Right lung (tissue), 5 donors: ENCODE results near the gene INHA. TPM values are rescaled to one million over a fixed set of nuclear protein-coding genes. Genes with fewer than 3 reads are reported as not detected.

ENCODE experiments used
- DNase-seq, 2 donors: peaks; one replicate each; pipeline ENCODE4 v3.0.0-alpha.2; 2013
- polyA plus RNA-seq, 5 donors: library from polyadenylated mRNA; unstranded; fragments of 120-200 nt; gene quantifications; one replicate each; pipeline versions ENCODE4 v1.2.1 to v1.2.3, GENCODE V29; 2013; ENCODE audit warnings: inconsistent platforms in 1 of 5, low replicate concordance in 1 of 5; ENCODE audit not compliant: insufficient read length in 5 of 5, insufficient read depth in 1 of 5

INHA gene
- polyA plus RNA-seq, 5 donors, result 0.50 to 1.6 (median 0.90) TPM

GRCh38 chr2:219557791-219558785 is 14.0 kb upstream of the INHA start:
- no peak for DNase-seq

DNA sequence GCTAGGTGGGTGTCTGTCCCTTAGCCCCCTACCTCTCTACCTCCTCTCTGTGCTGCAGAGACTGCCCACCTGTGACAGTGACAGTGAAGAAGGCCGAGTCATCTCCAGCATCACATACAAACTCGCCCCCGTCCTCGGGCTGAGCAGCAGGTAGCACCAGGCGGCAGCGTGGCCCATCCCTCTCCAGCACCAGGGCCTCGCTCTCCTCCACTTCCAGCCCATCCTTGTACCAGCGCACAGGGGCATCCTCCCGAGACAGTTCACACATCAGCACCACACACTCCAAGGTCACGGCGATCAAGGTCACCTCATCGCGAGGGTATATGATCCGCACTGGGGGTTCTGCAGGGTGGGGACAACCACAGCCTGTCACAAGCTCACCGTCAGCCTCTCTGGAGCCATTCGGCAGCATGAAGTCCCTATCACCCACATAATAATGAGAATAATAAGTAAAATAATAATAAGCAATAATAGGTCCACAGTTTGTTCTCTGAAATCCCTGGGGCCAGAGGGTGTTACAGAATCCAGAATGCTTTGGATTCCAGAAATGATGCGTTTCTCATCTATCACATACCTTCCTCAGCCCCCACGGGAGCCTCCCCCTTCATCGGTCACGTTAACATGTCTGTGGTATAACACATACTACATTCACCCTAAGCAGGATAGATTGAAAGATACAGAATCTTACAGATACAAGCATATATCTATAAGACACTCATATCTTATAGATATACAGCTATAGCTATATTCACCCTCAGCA is 12.8 kb upstream of the INHA start:
- no peak for DNase-seq

- no peak for DNase-seq
Observed at GRCh38 chr2:219560037-219560892, 11.8 kb upstream of the INHA start.

DNA sequence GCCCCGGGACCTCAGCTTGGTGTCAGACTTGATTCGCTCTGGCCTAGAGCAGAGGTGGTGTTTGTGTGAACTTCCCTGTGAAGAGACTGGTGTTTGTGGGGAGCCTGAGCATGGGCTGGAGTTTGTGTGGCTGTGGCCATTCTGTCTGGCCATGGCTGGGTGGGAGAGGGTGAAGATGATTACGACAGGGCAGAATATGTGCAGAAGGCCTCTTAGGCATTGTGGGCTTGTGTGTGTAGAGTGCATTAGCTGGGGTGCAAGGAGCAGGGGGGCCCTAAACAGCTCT is 11.3 kb upstream of the INHA start:
- no peak for DNase-seq

GRCh38 chr2:219561179-219562048 is 10.7 kb upstream of the INHA start:
- no peak for DNase-seq

DNA sequence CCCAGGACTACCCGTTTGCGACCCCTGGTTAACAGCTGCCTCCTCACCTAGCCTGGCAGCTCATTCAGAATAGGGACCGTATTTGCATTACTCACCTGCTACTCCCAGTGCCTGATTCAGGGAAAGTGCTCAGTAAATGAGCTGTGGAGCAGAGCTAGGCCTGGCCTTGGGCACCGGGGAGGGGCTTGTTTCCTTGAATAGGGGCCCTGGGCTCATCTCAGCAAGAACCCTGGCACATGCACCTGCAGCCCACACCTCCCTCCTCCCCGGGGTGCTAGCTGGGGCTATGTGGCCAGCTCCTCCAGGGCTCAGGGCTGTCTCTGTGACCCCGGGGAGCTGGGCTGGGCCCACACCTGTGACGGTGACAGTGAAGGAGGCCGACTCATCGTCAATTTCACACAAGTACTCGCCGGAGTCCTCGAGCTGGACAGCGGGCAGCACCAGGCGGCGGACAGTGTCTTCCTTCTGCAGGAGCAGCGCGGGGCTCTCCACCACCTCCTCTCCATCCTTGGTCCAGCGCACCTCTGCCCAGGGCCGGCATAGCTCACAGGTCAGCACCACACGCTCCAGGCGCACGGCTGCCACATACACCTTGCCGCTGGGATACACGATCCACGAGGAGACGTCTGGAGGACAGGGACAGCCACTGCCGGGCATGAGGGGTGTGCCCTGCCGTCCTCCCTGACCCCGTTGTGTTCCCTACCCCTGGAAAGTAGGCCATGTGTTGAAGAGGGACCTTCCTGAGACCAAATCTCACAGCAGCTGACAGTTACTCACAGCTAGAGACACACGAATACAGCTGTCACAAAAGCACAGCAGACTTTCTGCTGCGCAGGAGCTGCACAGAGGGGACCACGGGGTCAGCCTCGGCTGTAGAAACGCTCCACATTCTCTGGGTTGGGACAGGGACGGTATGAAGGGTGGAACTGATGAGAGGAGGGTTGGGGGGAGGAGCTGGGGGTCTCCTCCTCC is 9.8 kb upstream of the INHA start:
- no peak for DNase-seq

- no peak for DNase-seq
Observed at GRCh38 chr2:219563271-219563928, 8.7 kb upstream of the INHA start.

GRCh38 chr2:219565130-219566080 is 6.7 kb upstream of the INHA start:
- no peak for DNase-seq

GRCh38 chr2:219566640-219567039 is 5.5 kb upstream of the INHA start:
- no peak for DNase-seq

DNA sequence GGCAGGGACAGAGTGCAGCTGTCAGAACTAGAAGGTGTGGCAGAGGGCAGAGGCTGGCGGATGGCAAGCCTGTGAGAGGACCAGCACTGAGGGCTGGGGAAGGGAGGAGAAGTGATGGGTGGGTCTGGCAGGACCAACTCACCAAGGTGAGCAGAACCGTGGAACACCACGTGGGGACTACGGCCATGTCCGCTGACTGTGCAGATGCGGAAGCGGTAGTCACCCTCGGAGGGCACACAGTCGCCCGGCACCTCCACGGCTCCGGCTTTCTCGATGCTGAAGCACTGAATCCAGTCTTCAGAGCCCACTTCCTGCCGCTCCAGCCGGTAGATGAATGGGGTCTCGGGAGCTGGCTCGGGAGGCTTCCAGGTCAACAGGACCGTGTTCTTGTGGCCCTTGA is 5.0 kb upstream of the INHA start:
- DNase-seq, result no peak

- no peak for DNase-seq
Observed at GRCh38 chr2:219567791-219568361, 4.2 kb upstream of the INHA start.

GRCh38 chr2:219569041-219569440 is 3.1 kb upstream of the INHA start:
- DNase-seq, result no peak

DNA sequence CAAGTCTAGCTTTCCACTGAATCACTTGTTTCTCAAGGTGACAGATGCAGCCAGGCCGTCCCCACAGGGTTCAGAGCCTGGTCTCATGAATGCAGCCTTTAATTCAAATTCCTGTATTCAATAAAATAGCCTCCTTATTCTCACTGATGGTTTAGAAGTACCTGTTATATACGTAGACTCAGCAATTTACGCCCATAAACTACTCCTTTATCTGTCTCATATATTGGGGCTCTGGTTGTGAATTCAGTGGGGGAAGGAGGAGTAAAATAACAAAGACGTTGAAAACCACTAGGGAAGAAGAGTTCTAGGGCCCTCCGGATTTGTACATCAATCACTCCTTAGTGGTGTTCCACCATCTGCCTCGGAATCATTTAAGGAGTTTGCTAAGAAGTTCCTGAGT is 2.5 kb upstream of the INHA start:
- DNase-seq, result no peak

GRCh38 chr2:219570194-219570923 is 1.8 kb upstream of the INHA start:
- no peak for DNase-seq

DNA sequence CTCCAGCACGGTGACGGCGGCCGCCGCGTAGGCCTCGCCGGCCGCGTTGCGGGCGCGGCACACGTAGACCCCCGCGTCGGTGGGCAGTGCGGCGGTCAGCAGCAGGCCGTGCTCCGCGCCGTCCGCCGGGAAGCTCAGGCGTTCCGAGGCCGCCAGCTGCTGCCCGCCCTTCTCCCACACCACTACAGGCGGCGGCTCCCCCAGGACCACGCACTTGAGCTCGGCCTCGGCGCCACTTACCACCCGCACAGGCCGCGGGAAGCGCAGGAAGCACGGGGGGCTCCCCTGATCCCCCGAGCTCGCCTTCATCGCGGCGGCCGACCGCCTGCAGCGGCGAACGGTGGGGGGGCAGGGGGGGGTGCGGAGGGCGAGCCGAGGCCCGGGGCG is 1.2 kb upstream of the INHA start:
- peak in 1 of 2 donors; percentile 45 for DNase-seq

GRCh38 chr2:219571311-219572236 is 536 bp upstream of the INHA start, which contains the start of gene OBSL1:
OBSL1 (minus strand) TSS chr2:219571539; CDS start chr2:219571232, 307 bp downstream.
- DNase-seq, result peak; percentile 81 to 83
